HEK293 (cell line): ENCODE data around the gene MPPED2.
A peak's percentile ranks its signal among the peaks of the same experiment; 100 is the strongest.

Source experiments
- CTCF ChIA-PET: fragments of 350-600 bp; formaldehyde crosslinking; extraction: SDS; loops from one replicate; lab custom pipeline; 2021; ENCODE audit warnings: antibody characterized with exemption; lab: Yijun Ruan, JAX
- POLR2A ChIA-PET: fragments of 300-600 bp; formaldehyde crosslinking; extraction: SDS; loops from one replicate; lab custom pipeline; 2020; ENCODE audit warnings: antibody characterized with exemption, inconsistent platforms; lab: Yijun Ruan, JAX
- H3K27ac ChIP-seq: fragments of 200-500 bp; sonication (Bioruptor generic); 2 replicates; pipeline ENCODE4 v1.5.1; 2014; ENCODE audit warnings: low read depth, low read length, control low read depth, inconsistent platforms; ENCODE audit errors: extremely low read depth
- H3K36me3 ChIP-seq, 2 experiments: fragments of 200-500 bp in 1 of 2; sonication (Bioruptor generic) in 1 of 2; 1 replicate in 1 of 2; 2 replicates in 1 of 2; pipeline ENCODE4 v1.5.1; 2014 to 2017; ENCODE audit warnings: inconsistent platforms in 2 of 2, low read length in 2 of 2; ENCODE audit not compliant: control insufficient read depth in 2 of 2, insufficient read depth in 1 of 2
- H3K4me1 ChIP-seq: fragments of 200-500 bp; sonication (Bioruptor generic); 2 replicates; pipeline ENCODE4 v1.5.1; 2014; ENCODE audit warnings: mild to moderate bottlenecking, low read length, inconsistent platforms; ENCODE audit not compliant: control insufficient read depth, insufficient read depth
- H3K4me3 ChIP-seq: 2 replicates; pipeline ENCODE4 v1.5.1; 2011; ENCODE audit warnings: low read depth, mild to moderate bottlenecking, control low read depth, low read length, moderate library complexity
- H3K9me3 ChIP-seq: fragments of 200-500 bp; sonication (Bioruptor generic); 2 replicates; pipeline ENCODE4 v1.5.1; 2014; ENCODE audit warnings: low read depth, low read length, inconsistent platforms; ENCODE audit not compliant: control insufficient read depth, insufficient read depth
- GFI1B ChIP-seq: fragments of 450-650 bp; formaldehyde crosslinking; IDR thresholded peaks from 2 replicates; pipeline ENCODE4 v1.5.1; 2016; ENCODE audit warnings: missing biosample characterization, missing genetic modification characterization
- GLI2 ChIP-seq: fragments of 450-650 bp; formaldehyde crosslinking; IDR thresholded peaks from 2 replicates; pipeline ENCODE4; 2017; ENCODE audit warnings: missing biosample characterization, missing genetic modification characterization, low read depth, borderline replicate concordance
- GLIS1 ChIP-seq: fragments of 450-650 bp; formaldehyde crosslinking; IDR thresholded peaks from 2 replicates; pipeline ENCODE4 v1.5.1; 2016; ENCODE audit warnings: missing biosample characterization, missing genetic modification characterization
- ZIC2 ChIP-seq: fragments of 450-650 bp; formaldehyde crosslinking; IDR thresholded peaks from 2 replicates; pipeline ENCODE4 v1.5.1; 2016; ENCODE audit warnings: missing biosample characterization, missing genetic modification characterization
- ZNF112 ChIP-seq: fragments of 450-650 bp; formaldehyde crosslinking; IDR thresholded peaks from 2 replicates; pipeline ENCODE4 v1.5.0; 2017; ENCODE audit warnings: missing biosample characterization, missing genetic modification characterization
- ZNF146 ChIP-seq: fragments of 450-650 bp; formaldehyde crosslinking; IDR thresholded peaks from 2 replicates; pipeline ENCODE4 v1.5.1; 2016; ENCODE audit warnings: missing biosample characterization, missing genetic modification characterization
- ZNF202 ChIP-seq: fragments of 450-650 bp; formaldehyde crosslinking; IDR thresholded peaks from 2 replicates; pipeline ENCODE4 v1.5.1; 2016; ENCODE audit warnings: missing biosample characterization, missing genetic modification characterization, borderline replicate concordance
- ZNF23 ChIP-seq: fragments of 450-650 bp; formaldehyde crosslinking; IDR thresholded peaks from 2 replicates; pipeline ENCODE4 v1.5.1; 2016; ENCODE audit warnings: missing biosample characterization, missing genetic modification characterization, borderline replicate concordance
- ZNF529 ChIP-seq: fragments of 450-650 bp; formaldehyde crosslinking; IDR thresholded peaks from 2 replicates; pipeline ENCODE4 v1.5.1; 2017; ENCODE audit warnings: missing genetic modification characterization, missing biosample characterization; ENCODE audit not compliant: insufficient replicate concordance
- ZNF600 ChIP-seq: fragments of 450-650 bp; formaldehyde crosslinking; IDR thresholded peaks from 2 replicates; pipeline ENCODE4 v1.5.1; 2016; ENCODE audit warnings: missing biosample characterization, missing genetic modification characterization
- ZNF626 ChIP-seq: fragments of 450-650 bp; sonication (Bioruptor Pico); formaldehyde crosslinking; IDR thresholded peaks from 2 replicates; pipeline ENCODE4 v1.5.1; 2018; ENCODE audit warnings: missing biosample characterization, missing genetic modification characterization, inconsistent platforms
- ZSCAN16 ChIP-seq: fragments of 450-650 bp; formaldehyde crosslinking; IDR thresholded peaks from 2 replicates; pipeline ENCODE4 v1.5.1; 2016; ENCODE audit warnings: missing biosample characterization, missing genetic modification characterization
- ZXDB ChIP-seq: fragments of 450-650 bp; formaldehyde crosslinking; IDR thresholded peaks from 2 replicates; pipeline ENCODE4 v1.5.1; 2016; ENCODE audit warnings: missing biosample characterization, missing genetic modification characterization
- TF ChIP-seq, protein P1 (sequence below): fragments of 450-650 bp; formaldehyde crosslinking; IDR thresholded peaks from 2 replicates; pipeline ENCODE4 v1.5.1; 2017; ENCODE audit warnings: missing biosample characterization, missing genetic modification characterization
- TF ChIP-seq, protein P2 (sequence below): fragments of 450-650 bp; formaldehyde crosslinking; IDR thresholded peaks from 2 replicates; pipeline ENCODE4 v1.5.1; 2016; ENCODE audit warnings: missing biosample characterization, missing genetic modification characterization
- TF ChIP-seq, protein P3 (sequence below): fragments of 450-650 bp; formaldehyde crosslinking; IDR thresholded peaks from 2 replicates; pipeline ENCODE4 v1.5.1; 2016; ENCODE audit warnings: missing biosample characterization, missing genetic modification characterization
- TF ChIP-seq, protein P4 (sequence below): fragments of 450-650 bp; formaldehyde crosslinking; IDR thresholded peaks from 2 replicates; pipeline ENCODE4 v1.5.1; 2016; ENCODE audit warnings: missing biosample characterization, missing genetic modification characterization
- TF ChIP-seq, protein P5 (sequence below): fragments of 450-650 bp; formaldehyde crosslinking; IDR thresholded peaks from 2 replicates; pipeline ENCODE4 v1.5.1; 2016; ENCODE audit warnings: missing biosample characterization, missing genetic modification characterization
- TF ChIP-seq, protein P6 (sequence below): fragments of 450-650 bp; IDR thresholded peaks from 2 replicates; pipeline ENCODE4 v1.5.1; 2018; ENCODE audit warnings: missing biosample characterization, mild to moderate bottlenecking, missing genetic modification characterization

MPPED2 gene

DNA sequence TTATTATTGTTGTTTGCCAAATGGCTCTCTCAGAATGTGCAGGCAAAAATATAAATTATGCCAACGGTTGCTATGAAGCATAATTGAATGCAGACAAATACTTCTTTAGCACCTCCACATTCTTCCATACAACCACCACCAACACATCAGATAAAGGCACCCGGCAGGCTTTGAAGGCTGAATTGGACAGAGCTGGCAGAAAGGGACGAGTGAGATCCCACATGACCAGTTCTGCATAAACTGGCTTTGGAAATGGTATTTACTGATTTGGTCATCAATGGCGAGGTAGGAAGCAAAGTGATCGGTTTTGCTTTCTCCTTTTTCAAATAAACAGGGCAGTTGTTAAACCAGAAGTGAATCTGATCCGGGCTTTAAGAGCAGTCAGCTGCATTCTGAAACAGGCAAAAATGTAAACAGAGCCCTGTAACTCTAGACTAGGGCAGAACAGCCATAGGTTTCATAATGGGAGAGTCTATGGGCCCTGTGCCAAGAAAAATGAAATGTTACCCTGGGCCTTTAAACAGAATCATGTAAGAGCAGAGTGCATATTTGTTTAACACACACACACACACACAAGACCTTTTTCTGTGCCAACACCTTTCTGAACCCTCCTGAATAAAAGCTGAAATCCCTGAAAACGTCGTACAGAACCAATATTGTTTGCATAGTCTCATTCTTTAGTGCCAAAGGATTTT lies 97.7 kb downstream of the MPPED2 start (continued):
- TF ChIP-seq, protein P1, sequence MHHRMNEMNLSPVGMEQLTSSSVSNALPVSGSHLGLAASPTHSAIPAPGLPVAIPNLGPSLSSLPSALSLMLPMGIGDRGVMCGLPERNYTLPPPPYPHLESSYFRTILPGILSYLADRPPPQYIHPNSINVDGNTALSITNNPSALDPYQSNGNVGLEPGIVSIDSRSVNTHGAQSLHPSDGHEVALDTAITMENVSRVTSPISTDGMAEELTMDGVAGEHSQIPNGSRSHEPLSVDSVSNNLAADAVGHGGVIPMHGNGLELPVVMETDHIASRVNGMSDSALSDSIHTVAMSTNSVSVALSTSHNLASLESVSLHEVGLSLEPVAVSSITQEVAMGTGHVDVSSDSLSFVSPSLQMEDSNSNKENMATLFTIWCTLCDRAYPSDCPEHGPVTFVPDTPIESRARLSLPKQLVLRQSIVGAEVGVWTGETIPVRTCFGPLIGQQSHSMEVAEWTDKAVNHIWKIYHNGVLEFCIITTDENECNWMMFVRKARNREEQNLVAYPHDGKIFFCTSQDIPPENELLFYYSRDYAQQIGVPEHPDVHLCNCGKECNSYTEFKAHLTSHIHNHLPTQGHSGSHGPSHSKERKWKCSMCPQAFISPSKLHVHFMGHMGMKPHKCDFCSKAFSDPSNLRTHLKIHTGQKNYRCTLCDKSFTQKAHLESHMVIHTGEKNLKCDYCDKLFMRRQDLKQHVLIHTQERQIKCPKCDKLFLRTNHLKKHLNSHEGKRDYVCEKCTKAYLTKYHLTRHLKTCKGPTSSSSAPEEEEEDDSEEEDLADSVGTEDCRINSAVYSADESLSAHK (tag by site-specific recombination) = peak; percentile 86
- no peak for TF ChIP-seq ZNF626 (tag by site-specific recombination)
- peak; percentile 98 for TF ChIP-seq ZSCAN16 (tag by site-specific recombination)
- TF ChIP-seq ZNF23 (tag by site-specific recombination) = no peak
- no peak for TF ChIP-seq GLI2 (tag by site-specific recombination)
- TF ChIP-seq GLIS1 = no peak
- TF ChIP-seq, protein P2, sequence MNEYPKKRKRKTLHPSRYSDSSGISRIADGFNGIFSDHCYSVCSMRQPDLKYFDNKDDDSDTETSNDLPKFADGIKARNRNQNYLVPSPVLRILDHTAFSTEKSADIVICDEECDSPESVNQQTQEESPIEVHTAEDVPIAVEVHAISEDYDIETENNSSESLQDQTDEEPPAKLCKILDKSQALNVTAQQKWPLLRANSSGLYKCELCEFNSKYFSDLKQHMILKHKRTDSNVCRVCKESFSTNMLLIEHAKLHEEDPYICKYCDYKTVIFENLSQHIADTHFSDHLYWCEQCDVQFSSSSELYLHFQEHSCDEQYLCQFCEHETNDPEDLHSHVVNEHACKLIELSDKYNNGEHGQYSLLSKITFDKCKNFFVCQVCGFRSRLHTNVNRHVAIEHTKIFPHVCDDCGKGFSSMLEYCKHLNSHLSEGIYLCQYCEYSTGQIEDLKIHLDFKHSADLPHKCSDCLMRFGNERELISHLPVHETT = no peak
- TF ChIP-seq, protein P3, sequence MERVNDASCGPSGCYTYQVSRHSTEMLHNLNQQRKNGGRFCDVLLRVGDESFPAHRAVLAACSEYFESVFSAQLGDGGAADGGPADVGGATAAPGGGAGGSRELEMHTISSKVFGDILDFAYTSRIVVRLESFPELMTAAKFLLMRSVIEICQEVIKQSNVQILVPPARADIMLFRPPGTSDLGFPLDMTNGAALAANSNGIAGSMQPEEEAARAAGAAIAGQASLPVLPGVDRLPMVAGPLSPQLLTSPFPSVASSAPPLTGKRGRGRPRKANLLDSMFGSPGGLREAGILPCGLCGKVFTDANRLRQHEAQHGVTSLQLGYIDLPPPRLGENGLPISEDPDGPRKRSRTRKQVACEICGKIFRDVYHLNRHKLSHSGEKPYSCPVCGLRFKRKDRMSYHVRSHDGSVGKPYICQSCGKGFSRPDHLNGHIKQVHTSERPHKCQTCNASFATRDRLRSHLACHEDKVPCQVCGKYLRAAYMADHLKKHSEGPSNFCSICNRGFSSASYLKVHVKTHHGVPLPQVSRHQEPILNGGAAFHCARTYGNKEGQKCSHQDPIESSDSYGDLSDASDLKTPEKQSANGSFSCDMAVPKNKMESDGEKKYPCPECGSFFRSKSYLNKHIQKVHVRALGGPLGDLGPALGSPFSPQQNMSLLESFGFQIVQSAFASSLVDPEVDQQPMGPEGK (tag by site-specific recombination) = no peak
- no peak for TF ChIP-seq ZNF529 (tag by site-specific recombination)
- TF ChIP-seq ZNF112 = no peak

DNA sequence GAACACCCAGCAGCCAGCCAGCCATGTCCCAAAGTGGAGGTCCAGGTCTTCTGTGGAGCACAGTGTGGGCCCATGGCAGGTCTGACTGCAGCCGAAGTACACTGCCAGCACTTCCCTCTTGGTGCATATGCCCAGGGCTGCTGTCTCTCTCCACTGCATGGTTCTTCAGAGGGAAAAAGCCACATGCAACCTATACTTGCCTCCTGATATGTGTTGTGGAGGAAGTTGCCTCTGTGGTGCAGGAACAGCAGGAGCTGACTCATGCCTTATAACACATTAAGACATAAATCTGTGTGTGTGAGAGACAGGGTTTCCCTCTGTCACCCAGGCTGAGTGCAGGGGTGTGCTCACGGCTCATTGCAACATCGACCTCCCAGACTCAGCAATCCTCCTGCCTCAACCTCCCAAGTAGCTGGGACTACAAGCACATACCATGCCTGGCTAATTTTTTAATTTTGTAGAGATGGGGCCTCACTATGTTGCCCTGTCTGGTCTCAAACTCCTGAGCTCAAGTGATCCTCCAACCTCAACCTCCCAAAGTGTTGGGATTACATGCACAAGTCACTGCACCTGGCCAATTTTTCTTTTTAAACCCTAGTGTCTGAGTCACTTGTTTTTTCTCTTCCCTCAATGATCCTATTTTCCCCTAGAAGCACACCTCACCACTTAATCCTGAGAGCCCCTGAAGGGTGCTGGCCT lies 98.8 kb downstream of the MPPED2 start:
- no peak overlapping the region for H3K27ac ChIP-seq
- ChIA-PET CTCF (no interaction called here), POLR2A (no interaction called here)
- peaks cover 11% of the 10 kb centered on the region for H3K4me1 ChIP-seq
- H3K4me3 ChIP-seq = no peak overlapping the region
- H3K36me3 ChIP-seq = no peaks in the 10 kb centered on the region
- H3K9me3 ChIP-seq = no peaks in the 10 kb centered on the region
- TF ChIP-seq ZNF600 (tag by site-specific recombination) (0 out of 2 replicates have a peak, but pooled peaks have one; percentile 14), ZNF202 (tag by site-specific recombination) (no peak), ZXDB (tag by site-specific recombination) (0 out of 2 replicates have a peak, but pooled peaks have one; percentile 42), ZIC2 (tag by site-specific recombination) (peak; percentile 49; the same call in 1 of the 2 replicates), ZNF146 (no peak), GFI1B (tag by site-specific recombination) (0 out of 2 replicates have a peak, but pooled peaks have one; percentile 27)
- TF ChIP-seq, protein P4, sequence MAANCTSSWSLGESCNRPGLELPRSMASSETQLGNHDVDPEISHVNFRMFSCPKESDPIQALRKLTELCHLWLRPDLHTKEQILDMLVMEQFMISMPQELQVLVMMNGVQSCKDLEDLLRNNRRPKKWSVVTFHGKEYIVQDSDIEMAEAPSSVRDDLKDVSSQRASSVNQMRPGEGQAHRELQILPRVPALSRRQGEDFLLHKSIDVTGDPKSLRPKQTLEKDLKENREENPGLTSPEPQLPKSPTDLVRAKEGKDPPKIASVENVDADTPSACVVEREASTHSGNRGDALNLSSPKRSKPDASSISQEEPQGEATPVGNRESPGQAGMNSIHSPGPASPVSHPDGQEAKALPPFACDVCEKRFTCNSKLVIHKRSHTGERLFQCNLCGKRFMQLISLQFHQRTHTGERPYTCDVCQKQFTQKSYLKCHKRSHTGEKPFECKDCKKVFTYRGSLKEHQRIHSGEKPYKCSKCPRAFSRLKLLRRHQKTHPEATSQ (tag by site-specific recombination) = no peak
- TF ChIP-seq, protein P2 = no peak
- TF ChIP-seq, protein P5, sequence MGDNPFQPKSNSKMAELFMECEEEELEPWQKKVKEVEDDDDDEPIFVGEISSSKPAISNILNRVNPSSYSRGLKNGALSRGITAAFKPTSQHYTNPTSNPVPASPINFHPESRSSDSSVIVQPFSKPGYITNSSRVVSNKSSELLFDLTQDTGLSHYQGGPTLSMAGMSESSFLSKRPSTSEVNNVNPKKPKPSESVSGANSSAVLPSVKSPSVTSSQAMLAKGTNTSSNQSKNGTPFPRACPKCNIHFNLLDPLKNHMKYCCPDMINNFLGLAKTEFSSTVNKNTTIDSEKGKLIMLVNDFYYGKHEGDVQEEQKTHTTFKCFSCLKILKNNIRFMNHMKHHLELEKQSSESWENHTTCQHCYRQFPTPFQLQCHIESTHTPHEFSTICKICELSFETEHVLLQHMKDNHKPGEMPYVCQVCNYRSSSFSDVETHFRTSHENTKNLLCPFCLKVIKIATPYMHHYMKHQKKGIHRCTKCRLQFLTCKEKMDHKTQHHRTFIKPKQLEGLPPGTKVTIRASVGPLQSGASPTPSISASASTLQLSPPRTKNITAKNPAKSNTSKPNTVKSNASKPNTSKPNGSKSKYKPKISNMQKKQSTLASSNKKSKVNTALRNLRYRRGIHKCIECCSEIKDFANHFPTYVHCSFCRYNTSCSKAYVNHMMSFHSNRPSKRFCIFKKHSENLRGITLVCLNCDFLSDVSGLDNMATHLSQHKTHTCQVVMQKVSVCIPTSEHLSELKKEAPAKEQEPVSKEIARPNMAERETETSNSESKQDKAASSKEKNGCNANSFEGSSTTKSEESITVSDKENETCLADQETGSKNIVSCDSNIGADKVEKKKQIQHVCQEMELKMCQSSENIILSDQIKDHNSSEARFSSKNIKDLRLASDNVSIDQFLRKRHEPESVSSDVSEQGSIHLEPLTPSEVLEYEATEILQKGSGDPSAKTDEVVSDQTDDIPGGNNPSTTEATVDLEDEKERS (tag by site-specific recombination) = no peak
- TF ChIP-seq, protein P6, sequence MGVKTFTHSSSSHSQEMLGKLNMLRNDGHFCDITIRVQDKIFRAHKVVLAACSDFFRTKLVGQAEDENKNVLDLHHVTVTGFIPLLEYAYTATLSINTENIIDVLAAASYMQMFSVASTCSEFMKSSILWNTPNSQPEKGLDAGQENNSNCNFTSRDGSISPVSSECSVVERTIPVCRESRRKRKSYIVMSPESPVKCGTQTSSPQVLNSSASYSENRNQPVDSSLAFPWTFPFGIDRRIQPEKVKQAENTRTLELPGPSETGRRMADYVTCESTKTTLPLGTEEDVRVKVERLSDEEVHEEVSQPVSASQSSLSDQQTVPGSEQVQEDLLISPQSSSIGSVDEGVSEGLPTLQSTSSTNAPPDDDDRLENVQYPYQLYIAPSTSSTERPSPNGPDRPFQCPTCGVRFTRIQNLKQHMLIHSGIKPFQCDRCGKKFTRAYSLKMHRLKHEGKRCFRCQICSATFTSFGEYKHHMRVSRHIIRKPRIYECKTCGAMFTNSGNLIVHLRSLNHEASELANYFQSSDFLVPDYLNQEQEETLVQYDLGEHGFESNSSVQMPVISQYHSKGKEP = no peak
